ENCODE data around the gene SSC5D. TPM values are rescaled to one million over a fixed set of nuclear protein-coding genes. Genes with fewer than 3 reads are reported as not detected.

Gene SSC5D
- total and polyA plus RNA-seq, 9 of the 15 experiments (the other 6 are each of a cell fraction or from before 2014, with no cell fraction given), result 0.04 to 0.71 (median 0.14) TPM; not detected in 2

DNA sequence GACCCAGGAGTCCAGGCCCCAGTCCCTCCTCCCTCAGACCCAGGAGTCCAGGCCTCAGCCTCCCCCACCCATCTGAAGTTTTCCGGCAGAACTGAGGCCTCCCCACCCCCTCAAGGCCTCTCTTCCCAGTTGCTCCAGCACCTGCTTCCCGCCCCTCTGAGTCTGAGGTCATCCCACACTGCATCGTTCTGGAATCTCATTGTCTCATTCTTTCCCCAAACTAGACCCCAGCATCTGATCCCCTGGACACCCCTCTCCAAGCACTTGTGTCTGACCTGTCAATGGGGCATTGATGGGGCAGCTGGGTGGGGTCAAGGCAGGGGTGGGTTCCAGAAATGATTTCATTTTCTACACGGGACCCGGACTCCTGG lies 49.5 kb downstream of the SSC5D start:
- POLR2A ChIA-PET, result no interaction called here
- TF ChIP-seq HIVEP1 (CRISPR knock-in tag; IDR thresholded peaks at IDR 0.05) (no peak), MEIS2 (IDR thresholded peaks at IDR 0.05; ENCODE audit: partially characterized antibody) (no peak), CCAR2 (IDR thresholded peaks at IDR 0.05; ENCODE audit: low read depth, low read length) (no peak), ARNT (IDR thresholded peaks at IDR 0.05) (no peak), PHB2 (IDR thresholded peaks at IDR 0.05; ENCODE audit: low read depth) (no peak), PKNOX1 (IDR thresholded peaks at IDR 0.05) (no peak), TAL1 (IDR thresholded peaks at IDR 0.05) (no peak), TFAM (CRISPR knock-in tag; conservative IDR thresholded peaks at IDR 0.05) (no peak), BACH1 (tag; IDR thresholded peaks at IDR 0.05) (no peak), BCL6 (CRISPR knock-in tag; IDR thresholded peaks at IDR 0.05) (no peak), TCF7L2 (IDR thresholded peaks at IDR 0.05; ENCODE audit: low read depth, low read length) (no peak), BCOR (IDR thresholded peaks at IDR 0.05) (no peak)
- TF ChIP-seq, protein P1, sequence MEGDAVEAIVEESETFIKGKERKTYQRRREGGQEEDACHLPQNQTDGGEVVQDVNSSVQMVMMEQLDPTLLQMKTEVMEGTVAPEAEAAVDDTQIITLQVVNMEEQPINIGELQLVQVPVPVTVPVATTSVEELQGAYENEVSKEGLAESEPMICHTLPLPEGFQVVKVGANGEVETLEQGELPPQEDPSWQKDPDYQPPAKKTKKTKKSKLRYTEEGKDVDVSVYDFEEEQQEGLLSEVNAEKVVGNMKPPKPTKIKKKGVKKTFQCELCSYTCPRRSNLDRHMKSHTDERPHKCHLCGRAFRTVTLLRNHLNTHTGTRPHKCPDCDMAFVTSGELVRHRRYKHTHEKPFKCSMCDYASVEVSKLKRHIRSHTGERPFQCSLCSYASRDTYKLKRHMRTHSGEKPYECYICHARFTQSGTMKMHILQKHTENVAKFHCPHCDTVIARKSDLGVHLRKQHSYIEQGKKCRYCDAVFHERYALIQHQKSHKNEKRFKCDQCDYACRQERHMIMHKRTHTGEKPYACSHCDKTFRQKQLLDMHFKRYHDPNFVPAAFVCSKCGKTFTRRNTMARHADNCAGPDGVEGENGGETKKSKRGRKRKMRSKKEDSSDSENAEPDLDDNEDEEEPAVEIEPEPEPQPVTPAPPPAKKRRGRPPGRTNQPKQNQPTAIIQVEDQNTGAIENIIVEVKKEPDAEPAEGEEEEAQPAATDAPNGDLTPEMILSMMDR (IDR thresholded peaks at IDR 0.05 in 2 of 3, conservative IDR thresholded peaks at IDR 0.05 in 1 of 3; ENCODE audit: insufficient read depth in 2 of 3, low read depth in 1 of 3, low read length in 3 of 3), result no peak
- Histone ChIP-seq H3K9me3 (replicated peaks; ENCODE audit: control insufficient read depth, insufficient read depth, low read depth, low read length) (no peaks in the 10 kb centered on the region), H3K4me3 (no peak overlapping the region), H4K20me1 (replicated peaks; ENCODE audit: control insufficient read depth, insufficient read depth, low read length) (no peaks in the 10 kb centered on the region), H3K79me2 (ENCODE audit: control insufficient read depth, insufficient read depth, low read length) (no peaks in the 10 kb centered on the region), H3K9ac (ENCODE audit: insufficient read depth in 1 of 2, low read depth in 2 of 2, low read length in 2 of 2) (no peak overlapping the region), H3K9me1 (ENCODE audit: control insufficient read depth, insufficient read depth, low read length) (peaks cover 4% of the 10 kb centered on the region), H3K4me2 (ENCODE audit: insufficient read depth, low read length) (no peak overlapping the region), H3K4me1 (replicated peaks in 1 of 2; ENCODE audit: control insufficient read depth in 2 of 2, insufficient read depth in 2 of 2, low read length in 2 of 2) (peaks cover 0 to 40% of the 10 kb centered on the region in 2 experiments; a peak in 2 of 5 replicates), H2AFZ (ENCODE audit: low read depth, low read length) (no peak overlapping the region), H3K36me3 (ENCODE audit: control insufficient read depth, insufficient read depth, low read length) (no peaks in the 10 kb centered on the region), H3K27ac (ENCODE audit: extremely low read depth, low read depth, low read length) (no peak overlapping the region), H3K27me3 (ENCODE audit: control insufficient read depth in 2 of 2, insufficient read depth in 2 of 2, low read length in 2 of 2) (no peaks in the 10 kb centered on the region)
- no peak for ATAC-seq
- in situ Hi-C loops (cut with MboI), result no loop called here
- intact Hi-C loops (cut with micrococcal nuclease), result no loop called here
- CTCF ChIA-PET (ENCODE audit: low intra/inter-chr PET ratio), result no interaction called here
- BruUV-seq (replicated peaks), result no TSS peak
- DNase-seq (ENCODE audit: extremely low read depth in 1 of 4, low spot score in 3 of 4), result peak in 1 of 4 experiments; percentile 13
- 28% methylated on average over 3 of the region's 5 CpGs for WGBS (ENCODE audit: insufficient coverage, low coverage, missing lambda C conversion rate)
- no peak for FAIRE-seq
